Upper lobe of left lung (tissue), 6 donors: Measurements from ENCODE around the gene ZNF211. TPM values are rescaled to one million over a fixed set of nuclear protein-coding genes. Genes with fewer than 3 reads are reported as not detected.

Source experiments
- ATAC-seq, 2 donors: fragments of 200-7000 bp; cut with Tn5 transposase; one replicate each; pipeline ENCODE4 v1.9.1; 2022; ENCODE audit warnings: mild to moderate bottlenecking in 2 of 2, moderate library complexity in 2 of 2; ENCODE audit not compliant: low FRiP score in 2 of 2
- DNase-seq, 2 donors: peaks; one replicate each; pipeline ENCODE4 v3.0.0-alpha.2; 2019 to 2020
- H3K27ac ChIP-seq, 4 donors: fragments of 200-600 bp; sonication (generic); one replicate each; pipeline ENCODE4 v1.5.1; 2016 to 2019
- H3K27me3 ChIP-seq, 4 donors: fragments of 200-600 bp; sonication (generic); one replicate each; pipeline ENCODE4 v1.5.1; 2017 to 2019
- H3K36me3 ChIP-seq, 4 donors: fragments of 200-600 bp; sonication (generic); one replicate each; pipeline ENCODE4 v1.5.1; 2016 to 2019
- H3K4me1 ChIP-seq, 4 donors: fragments of 200-600 bp; sonication (generic); one replicate each; pipeline ENCODE4 v1.5.1; 2018 to 2019
- H3K4me3 ChIP-seq, 4 donors: fragments of 200-600 bp; sonication (generic); one replicate each; pipeline ENCODE4 v1.5.1; 2017 to 2019; ENCODE audit warnings: mild to moderate bottlenecking in 2 of 4, moderate library complexity in 1 of 4
- H3K9me3 ChIP-seq, 4 donors: fragments of 200-600 bp; sonication (generic); one replicate each; pipeline ENCODE4 v1.5.1; 2018 to 2019
- EP300 ChIP-seq, 4 donors: sonication (generic); formaldehyde crosslinking; IDR thresholded peaks; one replicate each; pipeline ENCODE4 v1.5.1; 2017; ENCODE audit warnings: antibody characterized with exemption in 4 of 4, control low read depth in 2 of 4
- POLR2A ChIP-seq, 4 donors: fragments of 450-650 bp; IDR thresholded peaks; one replicate each; pipeline ENCODE4 v1.5.1; 2016 to 2017; ENCODE audit warnings: antibody characterized with exemption in 4 of 4, mild to moderate bottlenecking in 2 of 4
- POLR2AphosphoS5 ChIP-seq, 2 donors: sonication (generic); formaldehyde crosslinking; IDR thresholded peaks; one replicate each; pipeline ENCODE4 v1.5.1; 2017; ENCODE audit warnings: antibody characterized with exemption in 2 of 2
- WGBS, 2 donors: methylation state at CpG; one replicate each; pipeline ENCODE4 v1.1.5; 2017 to 2018; 5-methylcytosine and 5-hydroxymethylcytosine counted together
- total RNA-seq, 6 donors: library from RNA; depleted of rRNA in 4 of 6; stranded (reverse); fragments of >200 nt in 4 of 6; gene quantifications; one replicate each; pipeline versions ENCODE4 v1.1.0 to v1.2.1, GENCODE V29; 2016 to 2021
- TF ChIP-seq, protein P1 (sequence below), 6 experiments: fragments of 450-650 bp in 4 of 6; fragments of 200-600 bp in 2 of 6; sonication (generic) in 2 of 6; IDR thresholded peaks; one replicate each; pipeline ENCODE4 v1.5.1; 2016 to 2019; ENCODE audit warnings: antibody characterized with exemption in 6 of 6
- donor health status: DM: no; HTN: no; CAD: no; lungs with moderate emphysema.
- donor health status: DM: no; HTN: yes; CAD: no; lungs with severe emphysema.

ZNF211 gene
- total RNA-seq, 6 donors from 2014 or later = 7.1 to 16.4 (median 11.0) TPM

DNA sequence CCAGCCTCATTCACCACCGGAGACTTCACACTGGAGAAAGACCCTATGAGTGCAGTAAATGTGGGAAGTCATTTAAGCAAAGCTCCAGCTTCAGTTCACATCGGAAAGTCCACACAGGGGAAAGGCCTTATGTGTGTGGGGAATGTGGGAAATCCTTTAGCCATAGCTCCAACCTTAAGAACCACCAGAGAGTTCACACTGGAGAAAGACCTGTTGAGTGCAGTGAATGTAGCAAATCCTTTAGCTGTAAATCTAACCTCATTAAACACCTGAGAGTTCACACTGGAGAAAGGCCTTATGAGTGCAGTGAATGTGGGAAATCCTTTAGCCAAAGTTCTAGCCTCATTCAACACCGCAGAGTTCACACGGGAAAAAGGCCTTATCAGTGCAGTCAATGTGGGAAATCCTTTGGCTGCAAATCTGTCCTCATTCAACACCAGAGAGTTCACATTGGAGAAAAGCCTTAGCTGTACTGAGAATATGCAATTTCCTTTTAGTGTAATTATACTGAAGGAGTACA, 8.8 kb downstream of the ZNF211 start:
- H3K4me1 ChIP-seq = no peaks in the 10 kb centered on the region
- H3K36me3 ChIP-seq = peaks cover 22 to 69% (median 46%) of the 10 kb centered on the region in 4 donors
- WGBS, 2 donors = 94 to 96% methylated on average over 4 of the region's 4 CpGs
- no peak overlapping the region for H3K4me3 ChIP-seq
- no peak for ATAC-seq
- TF ChIP-seq POLR2A (IDR thresholded peaks at IDR 0.05) (no peak), POLR2AphosphoS5 (IDR thresholded peaks at IDR 0.05) (no peak), EP300 (IDR thresholded peaks at IDR 0.05) (no peak)
- TF ChIP-seq, protein P1, sequence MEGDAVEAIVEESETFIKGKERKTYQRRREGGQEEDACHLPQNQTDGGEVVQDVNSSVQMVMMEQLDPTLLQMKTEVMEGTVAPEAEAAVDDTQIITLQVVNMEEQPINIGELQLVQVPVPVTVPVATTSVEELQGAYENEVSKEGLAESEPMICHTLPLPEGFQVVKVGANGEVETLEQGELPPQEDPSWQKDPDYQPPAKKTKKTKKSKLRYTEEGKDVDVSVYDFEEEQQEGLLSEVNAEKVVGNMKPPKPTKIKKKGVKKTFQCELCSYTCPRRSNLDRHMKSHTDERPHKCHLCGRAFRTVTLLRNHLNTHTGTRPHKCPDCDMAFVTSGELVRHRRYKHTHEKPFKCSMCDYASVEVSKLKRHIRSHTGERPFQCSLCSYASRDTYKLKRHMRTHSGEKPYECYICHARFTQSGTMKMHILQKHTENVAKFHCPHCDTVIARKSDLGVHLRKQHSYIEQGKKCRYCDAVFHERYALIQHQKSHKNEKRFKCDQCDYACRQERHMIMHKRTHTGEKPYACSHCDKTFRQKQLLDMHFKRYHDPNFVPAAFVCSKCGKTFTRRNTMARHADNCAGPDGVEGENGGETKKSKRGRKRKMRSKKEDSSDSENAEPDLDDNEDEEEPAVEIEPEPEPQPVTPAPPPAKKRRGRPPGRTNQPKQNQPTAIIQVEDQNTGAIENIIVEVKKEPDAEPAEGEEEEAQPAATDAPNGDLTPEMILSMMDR (IDR thresholded peaks at IDR 0.05) = no peak
- H3K27me3 ChIP-seq = no peaks in the 10 kb centered on the region
- H3K27ac ChIP-seq = no peak overlapping the region
- H3K9me3 ChIP-seq = peaks cover 67 to 76% (median 70%) of the 10 kb centered on the region in 4 donors
- no peak for DNase-seq

DNA sequence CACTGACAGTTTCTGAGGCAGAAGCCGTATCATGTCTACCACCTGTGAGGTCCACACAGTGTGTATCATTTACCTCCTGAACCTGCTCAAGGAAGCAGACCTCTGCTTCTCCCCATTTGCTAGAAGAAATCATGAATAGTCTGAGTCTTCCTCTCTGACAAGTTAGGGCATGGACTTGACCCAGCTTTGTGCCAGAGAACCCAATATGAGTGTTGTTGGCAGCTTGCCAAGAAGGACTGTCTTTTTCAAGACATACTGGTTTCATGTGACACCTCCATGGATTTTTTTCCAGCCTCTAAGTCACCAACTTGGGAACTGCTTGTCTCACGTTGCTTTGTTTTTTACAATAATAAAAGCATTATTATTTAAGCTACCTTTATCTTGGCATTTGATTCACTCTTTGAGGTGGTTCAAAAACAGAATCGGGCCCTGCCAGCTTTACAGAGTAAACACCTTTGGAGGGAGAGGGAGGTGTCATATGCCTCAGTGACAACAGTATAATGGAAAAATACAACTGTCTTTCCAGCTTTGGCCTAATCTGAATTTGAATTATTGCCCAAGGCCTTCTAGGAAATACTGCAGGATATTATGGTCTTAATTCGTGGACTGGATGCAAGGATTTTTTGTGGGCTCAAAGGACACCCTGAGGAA, 9.6 kb downstream of the ZNF211 start:
- Histone ChIP-seq H3K4me1 (no peaks in the 10 kb centered on the region), H3K9me3 (peaks cover 60 to 69% (median 63%) of the 10 kb centered on the region in 4 donors), H3K27ac (no peak overlapping the region), H3K4me3 (no peak overlapping the region), H3K27me3 (no peaks in the 10 kb centered on the region), H3K36me3 (peaks cover 22 to 61% (median 39%) of the 10 kb centered on the region in 4 donors)
- DNase-seq = no peak
- TF ChIP-seq EP300 (IDR thresholded peaks at IDR 0.05) (no peak), POLR2A (IDR thresholded peaks at IDR 0.05) (no peak), POLR2AphosphoS5 (IDR thresholded peaks at IDR 0.05) (no peak)
- TF ChIP-seq, protein P1 (IDR thresholded peaks at IDR 0.05) = no peak
- ATAC-seq = no peak
- WGBS, 2 donors = 85 to 97% methylated on average over 4 of the region's 4 CpGs

DNA sequence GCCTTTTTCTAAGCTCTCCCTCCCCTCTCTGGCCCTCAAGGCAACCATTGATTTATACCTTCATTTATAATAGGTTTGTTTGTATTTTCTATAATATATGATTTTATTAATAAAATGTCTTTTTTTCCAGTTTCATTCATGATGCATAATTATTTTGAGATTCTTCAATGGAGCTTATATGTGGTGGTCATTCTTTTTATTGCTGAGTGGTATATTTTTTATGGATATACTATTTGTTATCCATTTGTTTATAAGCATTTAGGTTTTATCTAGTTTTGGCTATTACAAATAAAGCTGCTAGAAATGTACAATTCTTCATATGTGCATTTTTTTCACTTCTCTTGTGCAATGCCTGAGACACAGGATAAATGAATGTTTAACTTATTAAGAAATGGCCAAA, 10.8 kb downstream of the ZNF211 start:
- no peak overlapping the region for H3K27ac ChIP-seq
- no peak for ATAC-seq
- TF ChIP-seq EP300 (IDR thresholded peaks at IDR 0.05) (no peak), POLR2A (IDR thresholded peaks at IDR 0.05) (no peak), POLR2AphosphoS5 (IDR thresholded peaks at IDR 0.05) (no peak)
- TF ChIP-seq, protein P1 (IDR thresholded peaks at IDR 0.05) = no peak
- H3K9me3 ChIP-seq = peaks cover 48 to 56% (median 52%) of the 10 kb centered on the region in 4 donors
- no peaks in the 10 kb centered on the region for H3K4me1 ChIP-seq
- DNase-seq = no peak
- peaks cover 22 to 49% (median 33%) of the 10 kb centered on the region in 4 donors for H3K36me3 ChIP-seq
- no peak overlapping the region for H3K4me3 ChIP-seq
- no peaks in the 10 kb centered on the region for H3K27me3 ChIP-seq

DNA sequence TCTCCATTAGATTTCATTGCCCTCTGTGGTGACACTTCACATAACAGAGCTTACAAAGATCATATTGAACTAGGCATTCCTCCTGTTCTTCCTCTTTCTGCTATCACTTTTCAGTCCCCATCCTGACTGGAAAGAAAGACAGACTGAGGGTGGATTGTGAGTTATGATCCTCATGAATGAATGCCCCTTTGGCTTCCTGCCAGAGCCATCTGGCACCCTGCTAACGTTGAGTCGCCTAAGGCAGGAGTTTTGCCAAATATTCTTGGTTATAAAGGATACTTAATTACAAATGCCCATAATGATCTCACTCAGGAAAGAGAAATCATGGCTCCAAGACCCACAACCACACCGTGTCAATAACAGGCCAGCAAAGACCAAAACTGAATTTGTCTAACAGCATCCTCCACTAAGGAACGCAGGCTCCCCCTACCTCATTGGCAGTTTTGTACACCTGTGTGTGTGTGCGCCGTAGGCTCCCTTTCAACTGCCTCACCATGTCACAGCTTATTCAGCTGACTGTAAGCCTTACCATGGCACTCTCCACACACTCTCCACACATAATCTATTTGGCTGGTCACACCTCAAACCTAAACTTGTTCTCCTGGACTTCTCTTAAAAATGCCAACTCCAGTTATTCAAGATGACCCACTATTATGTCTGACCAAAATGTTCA, 15.5 kb downstream of the ZNF211 start:
- H3K4me3 ChIP-seq = no peak overlapping the region
- H3K36me3 ChIP-seq = peaks cover 0 to 3% (median 0%) of the 10 kb centered on the region in 4 donors
- 61 to 67% methylated on average over 6 of the region's 6 CpGs for WGBS, 2 donors
- no peaks in the 10 kb centered on the region for H3K27me3 ChIP-seq
- ATAC-seq = no peak
- no peak for DNase-seq
- TF ChIP-seq POLR2AphosphoS5 (IDR thresholded peaks at IDR 0.05) (no peak), POLR2A (IDR thresholded peaks at IDR 0.05) (no peak), EP300 (IDR thresholded peaks at IDR 0.05) (no peak)
- TF ChIP-seq, protein P1 (IDR thresholded peaks at IDR 0.05) = no peak
- no peaks in the 10 kb centered on the region for H3K4me1 ChIP-seq
- peaks cover 7 to 14% (median 10%) of the 10 kb centered on the region in 4 donors for H3K9me3 ChIP-seq
- no peak overlapping the region for H3K27ac ChIP-seq
